DMS79 treated with DMSO at 0.1 percent for 48 hours (cell line): ENCODE measurements around the gene TET3.

Source experiments
- DNase-seq: peaks from one replicate; lab custom pipeline; 2025; lab: John Stamatoyannopoulos, UW

The TET3 gene

GRCh38 chr2:73964223-73964622 lies 20.5 kb upstream of the TET3 start:
- no peak for DNase-seq

DNA sequence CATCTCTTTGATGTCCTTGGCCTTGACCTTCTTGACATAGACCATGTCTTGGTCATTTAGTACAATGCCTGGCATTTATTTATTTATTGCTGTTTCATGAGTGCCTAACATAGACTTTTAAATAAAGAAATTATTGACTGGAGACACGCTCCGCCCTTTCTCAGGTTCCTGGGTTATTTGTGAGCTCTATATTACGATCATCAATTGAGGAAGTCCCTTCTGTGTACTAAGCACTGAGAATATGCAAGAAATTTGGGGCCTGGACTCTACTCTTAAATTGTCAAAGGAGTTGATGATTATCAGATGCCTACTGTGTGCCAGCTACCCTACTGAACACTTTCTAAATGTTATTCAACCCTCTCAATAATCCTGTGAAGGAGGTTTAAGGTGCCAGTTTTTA lies 19.7 kb upstream of the TET3 start:
- DNase-seq, result no peak

DNA sequence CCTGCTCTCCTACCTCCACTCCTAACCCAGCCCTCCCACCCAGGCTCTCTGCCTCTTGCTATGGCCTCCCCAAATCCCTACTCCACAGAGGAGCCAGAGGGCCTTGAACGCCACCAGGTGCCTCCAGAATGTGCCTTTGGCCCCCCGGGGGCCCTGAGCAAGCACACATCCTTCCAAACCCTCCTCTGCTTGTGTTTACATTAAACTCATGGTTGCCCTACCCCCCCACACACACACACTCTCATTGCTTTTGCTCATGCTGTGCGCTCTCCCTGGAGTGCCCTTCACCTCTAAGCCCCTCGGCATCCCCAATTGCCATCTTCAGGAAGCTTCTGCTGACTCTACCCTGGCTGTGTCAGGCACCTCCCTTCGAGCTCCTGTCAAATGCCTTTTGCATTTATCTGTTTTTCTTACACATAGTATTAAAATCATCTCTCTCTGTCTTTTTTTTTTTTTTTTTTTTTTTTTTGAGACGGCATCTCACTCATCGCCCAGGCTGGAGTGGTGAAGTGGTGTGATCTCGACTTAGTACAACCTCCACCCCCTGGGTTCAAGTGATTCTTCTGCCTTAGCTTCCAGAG lies 16.3 kb upstream of the TET3 start:
- no peak for DNase-seq

DNA sequence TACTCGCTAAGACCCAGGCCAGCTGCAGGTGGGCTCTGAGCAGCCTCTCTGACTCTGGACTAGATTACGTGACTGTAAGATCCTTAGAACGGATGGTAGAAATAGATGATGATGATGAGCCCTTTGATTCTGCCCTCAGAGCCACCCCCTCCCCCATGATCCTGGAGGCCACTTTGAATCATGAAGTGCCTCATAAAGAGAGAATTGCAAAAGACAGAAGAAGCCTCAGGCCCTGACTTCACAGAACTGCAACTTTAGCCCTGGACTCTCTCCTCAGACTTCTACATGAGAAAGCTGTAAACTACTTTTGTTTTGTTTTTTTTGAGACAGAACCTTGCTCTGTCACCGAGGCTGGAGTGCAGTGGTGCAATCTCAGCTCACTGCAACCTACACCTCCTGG lies 15.4 kb upstream of the TET3 start:
- DNase-seq, result no peak

- DNase-seq, result no peak
These were observed 14.4 kb upstream of the TET3 start for GRCh38 chr2:73970141-73970803.

- peak; percentile 58 for DNase-seq
These were observed 13.7 kb upstream of the TET3 start for GRCh38 chr2:73970850-73971471.

GRCh38 chr2:73971722-73972121 lies 13.0 kb upstream of the TET3 start:
- no peak for DNase-seq

DNA sequence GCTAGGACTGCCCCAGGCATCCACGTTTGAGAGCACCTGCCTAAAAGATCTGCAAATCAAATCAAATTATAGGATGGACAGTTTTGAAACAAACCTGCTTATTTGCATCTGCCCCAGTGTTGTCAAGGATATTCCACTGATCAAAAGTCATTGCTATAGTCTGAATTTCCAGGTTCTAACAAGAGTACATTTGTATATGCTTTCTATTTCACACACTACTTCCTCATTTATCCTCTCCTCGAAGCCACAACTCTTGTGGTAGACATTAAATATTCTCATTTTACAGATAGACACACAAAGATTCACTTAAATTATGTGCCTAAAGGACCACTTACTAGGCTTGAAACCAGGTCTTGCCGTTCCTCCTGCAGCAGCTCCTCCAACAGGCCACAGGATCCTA lies 11.9 kb upstream of the TET3 start:
- DNase-seq, result no peak

DNA sequence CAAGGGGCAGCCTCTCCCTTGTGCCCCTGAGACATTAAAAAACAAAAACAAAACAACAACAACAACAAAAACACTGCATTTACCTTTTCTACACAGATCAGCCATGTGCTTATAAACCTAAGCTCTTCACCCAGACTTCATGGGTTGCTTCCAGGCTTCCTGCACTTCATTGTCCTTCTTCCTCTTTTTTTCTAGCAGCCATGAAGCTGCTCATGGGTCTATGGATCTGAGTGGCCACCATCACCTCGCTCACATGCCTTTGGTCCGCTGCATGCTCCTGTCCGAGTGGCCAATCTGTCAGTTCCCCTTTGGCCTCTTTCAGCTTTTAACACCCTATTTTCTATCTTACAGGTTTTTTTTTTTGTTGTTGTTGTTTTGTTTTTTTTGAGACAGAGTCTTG lies 9.0 kb upstream of the TET3 start:
- no peak for DNase-seq

- no peak for DNase-seq
These were observed 7.9 kb upstream of the TET3 start for GRCh38 chr2:73976803-73977202.

DNA sequence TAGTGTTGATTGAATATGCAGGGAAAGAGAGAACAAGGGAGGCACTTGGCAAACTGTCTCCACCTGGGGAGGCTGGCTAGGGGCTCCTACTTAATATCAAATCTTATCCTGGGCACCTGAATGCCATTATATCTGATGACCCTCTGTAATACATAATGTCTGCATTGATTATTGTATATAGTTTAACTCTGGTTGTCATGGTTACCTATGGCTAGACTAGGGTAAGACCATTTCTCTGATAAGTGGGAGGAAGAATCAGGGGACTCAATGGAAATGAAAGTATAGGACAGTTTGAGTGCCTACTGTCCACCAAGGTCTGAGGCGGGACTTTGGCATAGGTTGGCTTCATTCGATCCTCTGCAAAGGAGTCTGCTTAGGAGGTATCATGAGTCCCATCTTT lies 7.2 kb upstream of the TET3 start:
- no peak for DNase-seq

DNA sequence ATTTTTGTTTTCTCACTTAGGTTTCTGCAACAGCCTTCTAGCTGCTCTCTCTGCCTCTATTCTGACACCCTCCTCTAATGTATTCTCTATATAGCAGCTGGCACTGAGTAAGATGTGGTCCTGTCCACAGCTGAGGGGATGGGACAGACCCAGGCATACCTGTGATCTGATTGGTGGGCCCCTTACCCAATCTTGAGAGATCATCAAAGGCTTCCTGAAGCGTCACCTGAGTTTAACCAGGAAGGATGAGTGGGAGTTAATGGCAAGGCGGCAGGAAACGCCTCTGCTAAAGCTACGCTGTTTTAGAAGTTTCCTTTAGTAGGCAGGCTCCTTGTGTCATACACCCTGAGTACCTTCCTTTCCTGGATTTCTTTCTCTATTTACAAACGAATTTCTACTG lies 5.7 kb upstream of the TET3 start:
- DNase-seq, result no peak

- DNase-seq, result no peak
These were observed 5.0 kb upstream of the TET3 start for GRCh38 chr2:73979686-73980085.

DNA sequence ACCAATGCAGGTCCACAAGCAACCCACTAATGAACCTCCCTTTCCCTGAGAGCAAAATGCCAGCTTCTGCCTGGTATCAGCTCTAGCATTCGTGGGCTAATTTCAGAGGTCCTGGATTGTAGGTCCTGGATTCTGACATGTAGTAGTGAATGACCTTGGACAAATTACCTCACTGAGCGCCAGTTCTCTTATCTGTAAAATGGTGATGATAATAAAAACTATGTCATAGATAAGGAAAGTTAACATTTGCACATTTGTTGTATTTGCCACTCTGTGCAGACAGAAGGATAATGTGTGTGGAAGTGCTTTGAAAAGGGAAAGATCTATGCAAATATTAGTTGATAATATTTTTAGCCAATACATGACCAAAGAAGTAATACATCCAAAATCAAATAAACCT lies 4.1 kb upstream of the TET3 start:
- no peak for DNase-seq

- DNase-seq, result peak; percentile 72
These were observed 3.4 kb upstream of the TET3 start for GRCh38 chr2:73981081-73982001.

GRCh38 chr2:73982140-73982617 lies 2.5 kb upstream of the TET3 start:
- DNase-seq, result peak; percentile 23

GRCh38 chr2:73983322-73984202 lies 1.1 kb upstream of the TET3 start:
- DNase-seq, result peak; percentile 91

DNA sequence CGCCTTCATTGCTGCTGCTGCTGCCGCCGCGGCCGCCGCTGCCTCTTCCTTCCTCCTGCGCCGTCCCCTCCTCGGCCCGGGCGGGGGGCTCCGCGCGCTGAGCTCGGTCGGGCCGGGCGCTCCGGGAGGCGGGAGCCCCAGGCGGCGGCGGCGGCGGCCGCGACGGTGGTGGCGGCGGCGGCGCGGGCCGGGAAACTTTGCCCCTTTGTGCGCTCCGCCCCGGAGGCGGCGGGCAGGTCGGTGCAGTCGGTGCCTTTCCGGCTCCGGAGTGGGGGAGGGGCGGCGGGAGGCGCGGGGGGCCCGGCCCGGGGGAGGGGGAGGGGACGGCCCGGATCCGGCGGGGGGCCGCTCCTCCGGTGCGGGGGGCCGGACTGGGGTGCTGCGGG lies 205 bp downstream of the TET3 start:
- DNase-seq, result no peak

- no peak for DNase-seq
These were observed 786 bp downstream of the TET3 start for GRCh38 chr2:73985308-73986084.

DNA sequence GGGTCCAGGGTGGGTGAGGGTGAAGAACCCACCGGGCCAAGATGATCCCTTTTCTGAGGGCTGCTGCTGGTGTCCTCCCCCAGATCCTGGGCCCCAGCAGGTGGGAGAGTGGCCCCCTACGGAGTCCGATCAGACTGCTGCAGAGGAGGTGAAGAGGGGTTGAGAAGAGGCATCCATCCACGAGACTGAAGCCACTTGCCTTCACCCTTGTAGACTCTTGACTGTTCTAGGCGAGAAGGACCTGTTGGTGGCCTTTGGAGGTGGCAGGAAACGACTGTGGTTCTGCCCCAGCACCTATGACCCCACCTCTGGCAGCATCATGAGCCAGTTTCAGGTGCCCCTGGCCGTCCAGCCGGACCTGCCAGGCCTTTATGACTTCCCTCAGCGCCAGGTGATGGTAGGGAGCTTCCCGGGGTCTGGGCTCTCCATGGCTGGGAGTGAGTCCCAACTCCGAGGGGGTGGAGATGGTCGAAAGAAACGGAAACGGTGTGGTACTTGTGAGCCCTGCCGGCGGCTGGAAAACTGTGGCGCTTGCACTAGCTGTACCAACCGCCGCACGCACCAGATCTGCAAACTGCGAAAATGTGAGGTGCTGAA lies 1.5 kb downstream of the TET3 start:
- no peak for DNase-seq
